NCI-H2029 (cell line): ENCODE measurements around the gene KIAA1671.

ENCODE experiments used
- DNase-seq: peaks from one replicate; lab custom pipeline; 2025; lab: John Stamatoyannopoulos, UW

KIAA1671 gene

GRCh38 chr22:25014896-25015755 lies 62.6 kb downstream of the KIAA1671 start:
- no peak for DNase-seq

- DNase-seq, result no peak
These were observed 63.8 kb downstream of the KIAA1671 start for GRCh38 chr22:25016311-25016710.

DNA sequence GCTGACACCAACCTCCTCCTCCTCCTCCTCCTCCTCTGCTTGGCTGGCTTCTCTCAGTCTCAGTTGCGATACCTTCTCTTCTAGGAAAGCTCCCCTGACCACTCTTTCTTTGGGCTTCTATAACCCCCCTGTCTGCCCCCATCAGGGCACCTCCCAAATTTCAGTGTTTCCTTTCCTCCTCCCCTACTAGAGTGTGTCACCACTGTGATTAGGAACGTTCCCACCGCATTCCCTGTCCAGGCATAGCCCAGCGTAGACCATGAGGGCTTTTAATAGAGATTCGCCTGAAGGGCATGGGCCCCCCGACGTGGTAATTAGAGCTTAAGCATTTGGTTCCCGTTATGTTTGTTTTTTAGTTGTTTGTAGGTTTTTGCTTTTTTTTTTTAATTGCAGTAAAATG lies 65.5 kb downstream of the KIAA1671 start:
- DNase-seq, result no peak

GRCh38 chr22:25019427-25020184 lies 67.1 kb downstream of the KIAA1671 start:
- DNase-seq, result no peak

- no peak for DNase-seq
These were observed 68.9 kb downstream of the KIAA1671 start for GRCh38 chr22:25021409-25021808.

GRCh38 chr22:25021976-25022711 lies 69.6 kb downstream of the KIAA1671 start:
- DNase-seq, result no peak

GRCh38 chr22:25023879-25024278 lies 71.4 kb downstream of the KIAA1671 start:
- no peak for DNase-seq

DNA sequence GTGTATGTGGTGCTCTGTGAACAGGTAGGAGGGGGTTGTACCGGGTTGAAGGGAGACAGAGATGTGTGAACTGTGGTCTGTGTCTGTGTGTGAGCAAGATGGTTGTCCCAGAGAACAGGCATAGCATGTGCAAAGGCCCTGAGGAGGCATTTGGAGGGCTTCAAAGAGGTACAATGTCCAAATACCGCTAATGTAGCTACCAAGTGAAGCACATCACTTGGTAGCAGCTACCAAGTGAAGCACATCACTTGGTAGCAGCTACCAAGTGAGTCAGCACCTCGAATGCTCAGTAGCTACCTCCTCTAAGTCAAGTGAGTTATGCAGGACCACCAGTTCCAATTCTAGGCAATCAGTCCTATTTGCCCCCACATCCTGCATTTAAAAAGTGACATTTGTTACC lies 72.4 kb downstream of the KIAA1671 start:
- DNase-seq, result no peak

DNA sequence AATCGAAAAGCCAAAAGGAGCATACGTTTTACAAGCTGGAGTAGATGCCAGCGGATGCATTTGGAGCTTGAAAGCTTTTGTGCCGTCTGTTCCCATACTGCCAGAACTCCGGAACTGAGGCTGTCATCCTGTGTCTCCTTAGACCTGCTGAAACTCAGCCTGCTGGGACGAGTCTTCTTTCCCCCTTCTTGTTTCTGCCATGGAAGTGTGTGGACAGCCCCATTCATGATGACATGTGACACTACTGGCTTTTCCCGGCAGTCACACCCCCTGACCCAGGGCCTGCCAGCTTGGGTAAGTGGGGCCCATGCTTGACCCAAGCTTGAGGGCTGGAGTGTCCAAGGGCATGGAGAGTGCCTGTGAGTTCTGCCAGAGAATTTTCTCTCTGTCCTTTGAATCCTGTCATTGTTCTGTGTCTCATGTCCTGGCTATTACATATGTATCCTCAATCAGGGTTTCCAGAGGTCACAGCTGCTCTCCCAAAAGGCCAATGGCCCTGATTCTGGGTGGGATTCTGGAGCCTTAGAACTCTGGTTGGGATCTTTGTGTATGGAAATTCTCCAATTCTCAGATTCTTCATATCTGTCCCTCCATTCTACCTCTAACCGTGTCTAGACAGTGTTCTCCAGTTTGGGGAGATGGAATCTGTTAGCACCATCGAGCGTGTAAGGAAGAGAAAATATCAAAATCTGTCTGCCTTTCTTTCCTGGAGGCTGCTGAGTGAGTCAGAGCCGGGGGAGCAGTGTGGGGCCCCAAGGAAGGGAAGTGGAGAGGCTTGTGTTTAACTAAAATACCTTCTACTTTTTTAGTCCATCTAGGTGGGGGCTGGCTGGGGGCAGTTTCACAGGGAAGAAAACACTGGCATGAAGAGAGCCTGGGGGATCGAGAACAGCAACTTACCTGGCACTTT lies 73.2 kb downstream of the KIAA1671 start:
- DNase-seq, result no peak

DNA sequence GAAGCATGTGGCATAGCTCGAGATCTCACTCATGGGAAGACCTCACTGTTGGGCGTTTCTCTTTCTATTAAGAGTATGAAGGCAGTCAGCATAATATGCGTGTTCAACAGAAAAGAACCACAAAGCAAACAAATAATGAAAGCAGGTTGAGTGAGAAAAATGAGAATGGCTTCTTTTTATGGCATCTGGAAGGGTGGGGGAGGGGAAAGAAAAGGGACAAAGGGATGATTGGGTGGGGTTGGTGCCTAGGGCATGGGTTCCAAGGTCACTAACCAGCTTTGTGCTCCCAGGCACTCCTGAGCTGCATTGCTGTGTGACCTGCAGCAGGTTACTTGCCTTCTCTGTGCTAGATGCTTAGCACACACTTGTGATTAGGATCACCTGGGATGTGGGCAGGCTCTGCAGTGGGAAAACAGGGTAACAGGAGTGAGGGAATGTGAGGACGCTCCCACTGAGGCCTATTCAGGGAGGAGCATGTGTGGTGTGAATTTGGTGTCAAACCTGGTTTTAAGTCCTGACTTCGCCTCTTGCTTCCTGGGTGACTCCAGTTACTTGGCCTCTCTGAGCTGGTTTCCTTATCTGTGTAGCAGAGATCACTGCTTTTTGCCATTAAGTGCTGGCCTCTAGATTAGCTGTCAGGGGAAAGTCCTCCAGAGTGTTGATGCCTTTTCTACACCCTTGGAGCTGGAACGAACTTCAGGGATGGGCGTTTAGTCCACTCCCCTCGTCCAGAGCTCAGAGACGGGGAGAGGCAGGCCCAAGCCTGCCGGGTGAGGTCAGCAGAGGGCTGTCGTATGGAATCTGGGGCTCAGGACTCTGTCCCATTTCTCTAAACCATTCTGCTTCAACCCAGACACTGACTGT lies 74.8 kb downstream of the KIAA1671 start:
- DNase-seq, result no peak

- no peak for DNase-seq
These were observed 75.7 kb downstream of the KIAA1671 start for GRCh38 chr22:25027959-25028840.

GRCh38 chr22:25028841-25029141 lies 76.3 kb downstream of the KIAA1671 start:
- DNase-seq, result no peak

DNA sequence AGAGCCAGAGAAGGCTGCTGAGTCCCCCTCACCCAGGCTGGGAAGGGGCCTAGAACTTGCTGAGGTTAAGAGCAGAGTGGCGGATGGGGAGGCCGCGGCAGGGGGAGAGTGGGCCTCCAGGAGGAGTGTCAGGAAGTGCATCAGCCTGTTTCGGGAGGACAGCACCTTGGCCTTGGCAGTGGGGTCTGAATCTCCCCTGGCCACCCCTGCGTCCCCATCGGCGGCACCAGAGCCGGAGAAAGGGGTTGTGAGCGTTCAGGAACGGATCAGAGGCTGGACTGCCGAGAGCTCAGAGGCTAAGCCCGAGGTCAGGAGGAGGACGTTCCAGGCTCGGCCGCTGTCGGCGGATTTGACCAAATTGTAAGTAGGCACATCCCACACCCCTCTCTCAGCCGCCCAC lies 76.7 kb downstream of the KIAA1671 start:
- no peak for DNase-seq

- no peak for DNase-seq
These were observed 78.1 kb downstream of the KIAA1671 start for GRCh38 chr22:25030636-25031035.

DNA sequence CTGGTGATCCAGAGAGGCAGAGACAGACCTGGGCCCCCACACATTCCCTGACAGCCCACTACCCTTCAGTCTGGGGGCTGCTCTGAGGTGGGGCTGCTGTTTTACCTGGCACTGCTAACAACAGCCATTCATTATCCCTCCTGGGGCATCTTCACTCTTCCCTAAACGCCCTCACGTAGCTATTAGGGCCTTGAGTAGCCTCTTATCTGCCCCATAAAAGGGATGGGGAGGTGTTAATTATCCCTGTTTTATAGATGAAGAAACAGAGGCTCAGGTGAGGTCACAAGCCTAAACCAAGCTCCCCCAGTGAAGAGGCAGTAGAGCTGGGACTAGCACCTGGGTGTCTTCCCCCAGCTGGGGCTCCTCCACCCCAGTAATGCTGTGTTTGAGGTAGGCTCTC lies 79.5 kb downstream of the KIAA1671 start:
- no peak for DNase-seq

DNA sequence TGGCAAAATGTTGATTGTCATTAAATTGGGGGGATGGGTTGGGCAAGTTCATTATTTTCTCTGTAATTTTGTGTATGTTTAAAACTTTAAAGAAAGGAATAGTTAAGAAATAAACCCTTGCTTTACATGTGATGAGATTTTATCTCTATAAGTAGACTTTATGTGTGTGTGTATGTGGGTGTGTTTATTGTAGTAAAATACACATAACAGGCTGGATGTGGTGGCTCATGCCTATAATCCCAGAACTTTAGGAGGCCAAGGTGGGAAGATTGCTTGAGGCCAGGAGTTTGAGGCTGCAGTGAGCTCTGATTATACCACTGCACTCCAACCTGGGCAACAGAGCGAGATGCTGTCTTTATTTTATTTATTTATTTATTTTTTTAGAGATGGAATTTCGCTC lies 83.2 kb downstream of the KIAA1671 start:
- DNase-seq, result no peak

- no peak for DNase-seq
These were observed 85.7 kb downstream of the KIAA1671 start for GRCh38 chr22:25038239-25038638.

DNA sequence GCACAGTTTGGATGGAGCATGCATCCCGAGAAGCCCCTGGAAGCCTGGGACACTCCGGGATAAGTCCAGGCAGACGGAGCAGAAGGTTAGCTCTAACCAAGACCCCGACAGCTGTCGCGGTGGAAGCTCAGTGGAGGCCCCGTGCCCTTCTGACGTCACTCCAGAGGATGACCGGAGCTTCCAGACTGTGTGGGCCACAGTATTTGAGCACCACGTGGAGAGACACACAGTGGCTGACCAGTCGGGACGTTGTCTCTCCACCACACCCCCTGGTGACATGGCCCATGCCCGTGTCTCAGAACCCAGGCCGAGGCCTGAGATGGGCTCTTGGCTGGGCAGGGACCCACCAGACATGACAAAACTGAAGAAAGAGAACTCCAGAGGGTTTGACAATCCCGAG lies 86.3 kb downstream of the KIAA1671 start:
- no peak for DNase-seq

DNA sequence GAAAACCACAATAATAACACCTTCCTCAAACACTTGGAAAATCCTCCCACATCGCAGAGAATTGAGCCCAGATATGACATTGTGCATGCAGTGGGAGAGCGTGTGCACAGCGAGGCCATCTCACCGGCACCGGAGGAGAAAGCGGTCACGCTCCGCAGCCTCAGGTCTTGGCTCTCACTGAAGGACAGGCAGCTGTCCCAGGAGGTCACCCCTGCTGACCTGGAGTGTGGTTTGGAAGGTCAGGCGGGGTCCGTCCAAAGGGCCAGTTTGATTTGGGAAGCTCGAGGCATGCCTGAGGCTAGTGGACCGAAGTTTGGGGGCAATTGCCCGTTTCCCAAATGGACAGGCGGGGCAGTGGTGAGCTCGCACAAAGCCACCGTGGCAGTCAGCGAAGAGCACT lies 86.7 kb downstream of the KIAA1671 start:
- DNase-seq, result no peak

DNA sequence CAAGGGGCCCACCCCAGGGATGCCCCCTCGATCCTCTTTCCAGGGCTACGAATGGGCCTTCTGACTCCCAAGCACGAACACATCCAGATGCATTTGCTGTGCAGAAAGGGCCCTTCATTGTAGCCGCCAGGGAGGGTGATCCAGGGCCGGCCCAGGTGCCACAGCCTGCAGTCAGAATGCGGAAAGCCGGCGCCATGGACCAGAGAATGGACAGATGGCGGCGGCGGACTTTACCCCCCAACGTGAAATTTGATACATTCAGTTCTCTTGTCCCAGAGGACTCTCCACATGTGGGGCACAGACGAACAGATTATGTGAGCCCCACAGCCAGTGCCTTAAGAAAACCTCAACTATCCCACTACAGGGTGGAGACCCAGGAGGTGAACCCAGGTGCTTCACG lies 87.2 kb downstream of the KIAA1671 start:
- DNase-seq, result no peak
